HepG2 (cell line): ENCODE data around the gene PRKAR1A. TPM values are rescaled to one million over a fixed set of nuclear protein-coding genes. Genes with fewer than 3 reads are reported as not detected.

Experiments
- ATF7 ChIP-seq, 2 experiments: fragments of 450-650 bp in 1 of 2; sonication (generic) in 1 of 2; formaldehyde crosslinking in 1 of 2; IDR thresholded peaks; 2 replicates each; pipeline versions ENCODE4 v1.4.0 to v1.6.1; 2016 to 2020; ENCODE audit warnings: antibody characterized with exemption in 1 of 2, mild to moderate bottlenecking in 1 of 2, missing genetic modification reagents in 1 of 2
- CBX1 ChIP-seq: IDR thresholded peaks from one replicate; pipeline ENCODE4 v1.6.1; 2016; ENCODE audit warnings: antibody characterized with exemption, low read depth
- GTF3A ChIP-seq: sonication (generic); formaldehyde crosslinking; conservative IDR thresholded peaks from 2 replicates; pipeline ENCODE4 v1.4.0; 2020; ENCODE audit warnings: mild to moderate bottlenecking, missing genetic modification reagents
- JARID2 ChIP-seq: sonication (generic); formaldehyde crosslinking; IDR thresholded peaks from 2 replicates; pipeline ENCODE4 v1.8.1; 2023; ENCODE audit warnings: missing genetic modification reagents, inconsistent platforms; ENCODE audit not compliant: insufficient replicate concordance
- KLF16 ChIP-seq, 2 experiments: sonication (generic) in 1 of 2; formaldehyde crosslinking in 1 of 2; IDR thresholded peaks; 2 replicates each; pipeline versions ENCODE4 v1.6.1 to v1.8.0; 2016 to 2023; ENCODE audit warnings: missing genetic modification reagents in 2 of 2, missing compliant biosample characterization in 1 of 2
- KLF6 ChIP-seq: IDR thresholded peaks from 2 replicates; pipeline ENCODE4 v1.8.0; 2016; ENCODE audit warnings: missing biosample characterization, missing genetic modification reagents
- SCMH1 ChIP-seq: sonication (generic); formaldehyde crosslinking; IDR thresholded peaks from 2 replicates; pipeline ENCODE4 v1.9.0; 2021; ENCODE audit warnings: missing genetic modification reagents, mild to moderate bottlenecking, borderline replicate concordance
- SP4 ChIP-seq: sonication (generic); formaldehyde crosslinking; IDR thresholded peaks from 2 replicates; pipeline ENCODE4 v1.8.1; 2023; ENCODE audit warnings: mild to moderate bottlenecking, missing genetic modification reagents
- ZNF33B ChIP-seq: sonication (generic); formaldehyde crosslinking; IDR thresholded peaks from 2 replicates; pipeline ENCODE4 v1.5.1; 2020; ENCODE audit warnings: mild to moderate bottlenecking, missing genetic modification reagents
- ZNF446 ChIP-seq: sonication (generic); formaldehyde crosslinking; IDR thresholded peaks from 2 replicates; pipeline ENCODE4 v1.5.0; 2020; ENCODE audit warnings: mild to moderate bottlenecking, missing genetic modification reagents
- polyA plus RNA-seq, 8 experiments: library from polyadenylated mRNA; depleted of rRNA in 3 of 8; stranded (reverse) in 7 of 8; unstranded in 1 of 8; fragments of >200 nt; fragmentation: Illumina TruSeq in 4 of 8; extraction: Trizol in 4 of 8; gene quantifications; 2 replicates each; pipeline versions ENCODE4 v1.2.1 to v1.2.3, GENCODE V29; 2011 to 2016; ENCODE audit warnings: low read depth in 4 of 8, missing spikeins in 1 of 8, mixed read lengths in 1 of 8; ENCODE audit not compliant: insufficient read depth in 1 of 8
- total RNA-seq, 5 experiments: library from RNA; depleted of rRNA; stranded (reverse); fragments of >200 nt; fragmentation: Illumina TruSeq; extraction: Trizol; gene quantifications; 2 replicates each; pipeline ENCODE4 v1.2.3, GENCODE V29; 2016; ENCODE audit warnings: low read depth in 1 of 5
- TF ChIP-seq, protein P1 (sequence below): sonication (generic); formaldehyde crosslinking; IDR thresholded peaks from 2 replicates; pipeline ENCODE4 v1.4.0; 2020; ENCODE audit warnings: missing genetic modification reagents
- TF ChIP-seq, protein P2 (sequence below): IDR thresholded peaks from 2 replicates; pipeline ENCODE4 v1.6.1; 2016; ENCODE audit warnings: low read depth, missing genetic modification reagents, missing compliant biosample characterization
- TF ChIP-seq, protein P3 (sequence below): sonication (generic); formaldehyde crosslinking; IDR thresholded peaks from 2 replicates; pipeline ENCODE4 v1.5.0; 2020; ENCODE audit warnings: mild to moderate bottlenecking, missing genetic modification reagents
- TF ChIP-seq, protein P4 (sequence below): sonication (generic); formaldehyde crosslinking; conservative IDR thresholded peaks from 2 replicates; pipeline ENCODE4 v1.4.0; 2020; ENCODE audit warnings: missing genetic modification reagents

The PRKAR1A gene
- total and polyA plus RNA-seq, 2 of the 13 experiments (the other 11 are each of a cell fraction or from before 2014, with no cell fraction given) = 265 to 266 TPM

DNA sequence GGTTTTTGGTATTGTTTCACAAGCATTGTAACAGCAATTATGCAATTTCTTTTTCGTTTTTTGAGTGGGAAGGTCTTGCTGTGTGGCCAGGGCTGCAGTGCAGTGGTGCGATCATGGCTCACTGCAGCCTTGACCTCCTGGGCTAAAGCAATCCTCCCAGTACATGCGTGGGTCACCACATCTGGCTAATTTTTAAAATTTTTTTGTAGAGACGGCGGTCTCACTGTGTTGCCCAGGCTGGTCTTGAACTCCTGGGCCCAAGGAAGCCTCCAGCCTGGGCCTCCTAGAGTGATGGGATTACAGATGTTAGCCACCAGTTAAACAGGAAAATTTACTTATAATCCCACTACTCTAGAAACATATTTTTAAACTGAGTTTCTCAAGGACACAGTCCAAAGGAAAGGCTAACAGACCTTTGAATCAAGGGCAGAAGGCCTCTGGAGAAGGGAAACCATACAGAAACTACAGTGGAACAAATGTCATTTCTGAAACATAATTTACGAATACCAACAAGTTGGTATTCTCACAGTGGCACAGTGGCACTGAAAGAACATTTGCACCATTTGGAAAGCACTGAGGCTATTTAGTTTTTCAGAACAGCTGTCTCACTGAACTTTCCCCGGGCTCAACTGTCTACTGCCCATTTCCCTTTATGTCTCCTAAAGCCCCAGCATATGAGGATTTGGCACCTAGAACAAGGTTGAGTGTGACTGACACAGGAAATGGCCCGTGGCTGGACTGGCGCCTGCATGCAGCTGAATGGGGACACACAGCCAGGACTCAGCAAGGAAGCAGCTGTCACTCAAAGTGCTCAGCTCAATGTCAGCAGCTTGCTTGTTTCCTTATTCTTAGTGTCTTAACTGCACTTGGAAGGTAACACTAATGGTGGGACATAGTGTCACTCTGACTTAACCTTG lies 2.8 kb upstream of the PRKAR1A start (continued):
- TF ChIP-seq, protein P1, sequence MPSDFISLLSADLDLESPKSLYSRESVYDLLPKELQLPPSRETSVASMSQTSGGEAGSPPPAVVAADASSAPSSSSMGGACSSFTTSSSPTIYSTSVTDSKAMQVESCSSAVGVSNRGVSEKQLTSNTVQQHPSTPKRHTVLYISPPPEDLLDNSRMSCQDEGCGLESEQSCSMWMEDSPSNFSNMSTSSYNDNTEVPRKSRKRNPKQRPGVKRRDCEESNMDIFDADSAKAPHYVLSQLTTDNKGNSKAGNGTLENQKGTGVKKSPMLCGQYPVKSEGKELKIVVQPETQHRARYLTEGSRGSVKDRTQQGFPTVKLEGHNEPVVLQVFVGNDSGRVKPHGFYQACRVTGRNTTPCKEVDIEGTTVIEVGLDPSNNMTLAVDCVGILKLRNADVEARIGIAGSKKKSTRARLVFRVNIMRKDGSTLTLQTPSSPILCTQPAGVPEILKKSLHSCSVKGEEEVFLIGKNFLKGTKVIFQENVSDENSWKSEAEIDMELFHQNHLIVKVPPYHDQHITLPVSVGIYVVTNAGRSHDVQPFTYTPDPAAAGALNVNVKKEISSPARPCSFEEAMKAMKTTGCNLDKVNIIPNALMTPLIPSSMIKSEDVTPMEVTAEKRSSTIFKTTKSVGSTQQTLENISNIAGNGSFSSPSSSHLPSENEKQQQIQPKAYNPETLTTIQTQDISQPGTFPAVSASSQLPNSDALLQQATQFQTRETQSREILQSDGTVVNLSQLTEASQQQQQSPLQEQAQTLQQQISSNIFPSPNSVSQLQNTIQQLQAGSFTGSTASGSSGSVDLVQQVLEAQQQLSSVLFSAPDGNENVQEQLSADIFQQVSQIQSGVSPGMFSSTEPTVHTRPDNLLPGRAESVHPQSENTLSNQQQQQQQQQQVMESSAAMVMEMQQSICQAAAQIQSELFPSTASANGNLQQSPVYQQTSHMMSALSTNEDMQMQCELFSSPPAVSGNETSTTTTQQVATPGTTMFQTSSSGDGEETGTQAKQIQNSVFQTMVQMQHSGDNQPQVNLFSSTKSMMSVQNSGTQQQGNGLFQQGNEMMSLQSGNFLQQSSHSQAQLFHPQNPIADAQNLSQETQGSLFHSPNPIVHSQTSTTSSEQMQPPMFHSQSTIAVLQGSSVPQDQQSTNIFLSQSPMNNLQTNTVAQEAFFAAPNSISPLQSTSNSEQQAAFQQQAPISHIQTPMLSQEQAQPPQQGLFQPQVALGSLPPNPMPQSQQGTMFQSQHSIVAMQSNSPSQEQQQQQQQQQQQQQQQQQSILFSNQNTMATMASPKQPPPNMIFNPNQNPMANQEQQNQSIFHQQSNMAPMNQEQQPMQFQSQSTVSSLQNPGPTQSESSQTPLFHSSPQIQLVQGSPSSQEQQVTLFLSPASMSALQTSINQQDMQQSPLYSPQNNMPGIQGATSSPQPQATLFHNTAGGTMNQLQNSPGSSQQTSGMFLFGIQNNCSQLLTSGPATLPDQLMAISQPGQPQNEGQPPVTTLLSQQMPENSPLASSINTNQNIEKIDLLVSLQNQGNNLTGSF (CRISPR knock-in tag) = no peak
- TF ChIP-seq, protein P2, sequence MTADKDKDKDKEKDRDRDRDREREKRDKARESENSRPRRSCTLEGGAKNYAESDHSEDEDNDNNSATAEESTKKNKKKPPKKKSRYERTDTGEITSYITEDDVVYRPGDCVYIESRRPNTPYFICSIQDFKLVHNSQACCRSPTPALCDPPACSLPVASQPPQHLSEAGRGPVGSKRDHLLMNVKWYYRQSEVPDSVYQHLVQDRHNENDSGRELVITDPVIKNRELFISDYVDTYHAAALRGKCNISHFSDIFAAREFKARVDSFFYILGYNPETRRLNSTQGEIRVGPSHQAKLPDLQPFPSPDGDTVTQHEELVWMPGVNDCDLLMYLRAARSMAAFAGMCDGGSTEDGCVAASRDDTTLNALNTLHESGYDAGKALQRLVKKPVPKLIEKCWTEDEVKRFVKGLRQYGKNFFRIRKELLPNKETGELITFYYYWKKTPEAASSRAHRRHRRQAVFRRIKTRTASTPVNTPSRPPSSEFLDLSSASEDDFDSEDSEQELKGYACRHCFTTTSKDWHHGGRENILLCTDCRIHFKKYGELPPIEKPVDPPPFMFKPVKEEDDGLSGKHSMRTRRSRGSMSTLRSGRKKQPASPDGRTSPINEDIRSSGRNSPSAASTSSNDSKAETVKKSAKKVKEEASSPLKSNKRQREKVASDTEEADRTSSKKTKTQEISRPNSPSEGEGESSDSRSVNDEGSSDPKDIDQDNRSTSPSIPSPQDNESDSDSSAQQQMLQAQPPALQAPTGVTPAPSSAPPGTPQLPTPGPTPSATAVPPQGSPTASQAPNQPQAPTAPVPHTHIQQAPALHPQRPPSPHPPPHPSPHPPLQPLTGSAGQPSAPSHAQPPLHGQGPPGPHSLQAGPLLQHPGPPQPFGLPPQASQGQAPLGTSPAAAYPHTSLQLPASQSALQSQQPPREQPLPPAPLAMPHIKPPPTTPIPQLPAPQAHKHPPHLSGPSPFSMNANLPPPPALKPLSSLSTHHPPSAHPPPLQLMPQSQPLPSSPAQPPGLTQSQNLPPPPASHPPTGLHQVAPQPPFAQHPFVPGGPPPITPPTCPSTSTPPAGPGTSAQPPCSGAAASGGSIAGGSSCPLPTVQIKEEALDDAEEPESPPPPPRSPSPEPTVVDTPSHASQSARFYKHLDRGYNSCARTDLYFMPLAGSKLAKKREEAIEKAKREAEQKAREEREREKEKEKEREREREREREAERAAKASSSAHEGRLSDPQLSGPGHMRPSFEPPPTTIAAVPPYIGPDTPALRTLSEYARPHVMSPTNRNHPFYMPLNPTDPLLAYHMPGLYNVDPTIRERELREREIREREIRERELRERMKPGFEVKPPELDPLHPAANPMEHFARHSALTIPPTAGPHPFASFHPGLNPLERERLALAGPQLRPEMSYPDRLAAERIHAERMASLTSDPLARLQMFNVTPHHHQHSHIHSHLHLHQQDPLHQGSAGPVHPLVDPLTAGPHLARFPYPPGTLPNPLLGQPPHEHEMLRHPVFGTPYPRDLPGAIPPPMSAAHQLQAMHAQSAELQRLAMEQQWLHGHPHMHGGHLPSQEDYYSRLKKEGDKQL (CRISPR knock-in tag) = no peak
- TF ChIP-seq ZNF33B (CRISPR knock-in tag) = no peak
- no peak for TF ChIP-seq KLF6 (CRISPR knock-in tag)
- TF ChIP-seq JARID2 (CRISPR knock-in tag) = no peak
- TF ChIP-seq SCMH1 = no peak
- no peak for TF ChIP-seq CBX1
- TF ChIP-seq KLF16 (CRISPR knock-in tag; IDR thresholded peaks at IDR 0.05) = no peak; a peak in 1 of 4 replicates
- no peak for TF ChIP-seq ATF7 (IDR thresholded peaks at IDR 0.05)
- no peak for TF ChIP-seq ATF7 (CRISPR knock-in tag; IDR thresholded peaks at IDR 0.05)
- TF ChIP-seq, protein P3, sequence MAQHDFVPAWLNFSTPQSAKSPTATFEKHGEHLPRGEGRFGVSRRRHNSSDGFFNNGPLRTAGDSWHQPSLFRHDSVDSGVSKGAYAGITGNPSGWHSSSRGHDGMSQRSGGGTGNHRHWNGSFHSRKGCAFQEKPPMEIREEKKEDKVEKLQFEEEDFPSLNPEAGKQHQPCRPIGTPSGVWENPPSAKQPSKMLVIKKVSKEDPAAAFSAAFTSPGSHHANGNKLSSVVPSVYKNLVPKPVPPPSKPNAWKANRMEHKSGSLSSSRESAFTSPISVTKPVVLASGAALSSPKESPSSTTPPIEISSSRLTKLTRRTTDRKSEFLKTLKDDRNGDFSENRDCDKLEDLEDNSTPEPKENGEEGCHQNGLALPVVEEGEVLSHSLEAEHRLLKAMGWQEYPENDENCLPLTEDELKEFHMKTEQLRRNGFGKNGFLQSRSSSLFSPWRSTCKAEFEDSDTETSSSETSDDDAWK (CRISPR knock-in tag) = no peak
- no peak; the same call in 1 of the 2 replicates for TF ChIP-seq ZNF446 (CRISPR knock-in tag)
- no peak for TF ChIP-seq GTF3A (CRISPR knock-in tag)
- TF ChIP-seq SP4 (CRISPR knock-in tag) = no peak
- TF ChIP-seq, protein P4, sequence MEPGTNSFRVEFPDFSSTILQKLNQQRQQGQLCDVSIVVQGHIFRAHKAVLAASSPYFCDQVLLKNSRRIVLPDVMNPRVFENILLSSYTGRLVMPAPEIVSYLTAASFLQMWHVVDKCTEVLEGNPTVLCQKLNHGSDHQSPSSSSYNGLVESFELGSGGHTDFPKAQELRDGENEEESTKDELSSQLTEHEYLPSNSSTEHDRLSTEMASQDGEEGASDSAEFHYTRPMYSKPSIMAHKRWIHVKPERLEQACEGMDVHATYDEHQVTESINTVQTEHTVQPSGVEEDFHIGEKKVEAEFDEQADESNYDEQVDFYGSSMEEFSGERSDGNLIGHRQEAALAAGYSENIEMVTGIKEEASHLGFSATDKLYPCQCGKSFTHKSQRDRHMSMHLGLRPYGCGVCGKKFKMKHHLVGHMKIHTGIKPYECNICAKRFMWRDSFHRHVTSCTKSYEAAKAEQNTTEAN (CRISPR knock-in tag) = no peak
